Endothelial cell (in vitro differentiated cells): ENCODE measurements around the gene PTPRN2. TPM values are rescaled to one million over a fixed set of nuclear protein-coding genes. Genes with fewer than 3 reads are reported as not detected.

ENCODE experiments used
- DNase-seq: peaks from one replicate; pipeline ENCODE4 v3.0.0; 2021; ENCODE audit warnings: low spot score
- H3K27ac Mint-ChIP-seq: one replicate; pipeline ENCODE4 v1.8.0; 2021; ENCODE audit warnings: mixed read lengths, inconsistent platforms; ENCODE audit not compliant: unreplicated experiment
- H3K27me3 Mint-ChIP-seq: one replicate; pipeline ENCODE4 v1.8.0; 2021; ENCODE audit warnings: mild to moderate bottlenecking, moderate library complexity, mixed read lengths, inconsistent platforms; ENCODE audit not compliant: unreplicated experiment
- H3K36me3 Mint-ChIP-seq: one replicate; pipeline ENCODE4 v1.8.0; 2021; ENCODE audit warnings: mild to moderate bottlenecking, low read depth, mixed read lengths, inconsistent platforms; ENCODE audit not compliant: unreplicated experiment
- H3K4me1 Mint-ChIP-seq: one replicate; pipeline ENCODE4 v1.8.0; 2021; ENCODE audit warnings: mild to moderate bottlenecking, mixed read lengths, inconsistent platforms; ENCODE audit not compliant: unreplicated experiment
- H3K4me3 Mint-ChIP-seq: one replicate; pipeline ENCODE4 v1.8.0; 2021; ENCODE audit warnings: mild to moderate bottlenecking, mixed read lengths, inconsistent platforms; ENCODE audit not compliant: unreplicated experiment
- H3K9me3 Mint-ChIP-seq: one replicate; pipeline ENCODE4 v1.8.0; 2021; ENCODE audit warnings: mixed read lengths, inconsistent platforms; ENCODE audit not compliant: unreplicated experiment
- total RNA-seq: library from RNA; stranded (reverse); fragmentation: NEBNext Ultra II Directional; extraction: Animal tissue kit (Norgen Biotek cat#: 25700); gene quantifications from one replicate; pipeline ENCODE4 v1.2.1, GENCODE V29; 2021; ENCODE audit not compliant: unreplicated experiment
- TF ChIP-seq, protein P1 (sequence below): fragments of 200-600 bp; sonication (generic); IDR thresholded peaks from one replicate; pipeline ENCODE4 v1.5.0; 2021; ENCODE audit warnings: antibody characterized with exemption; ENCODE audit not compliant: unreplicated experiment

PTPRN2 gene
- total RNA-seq, 1 donor from 2014 or later, result 0.18 TPM

DNA sequence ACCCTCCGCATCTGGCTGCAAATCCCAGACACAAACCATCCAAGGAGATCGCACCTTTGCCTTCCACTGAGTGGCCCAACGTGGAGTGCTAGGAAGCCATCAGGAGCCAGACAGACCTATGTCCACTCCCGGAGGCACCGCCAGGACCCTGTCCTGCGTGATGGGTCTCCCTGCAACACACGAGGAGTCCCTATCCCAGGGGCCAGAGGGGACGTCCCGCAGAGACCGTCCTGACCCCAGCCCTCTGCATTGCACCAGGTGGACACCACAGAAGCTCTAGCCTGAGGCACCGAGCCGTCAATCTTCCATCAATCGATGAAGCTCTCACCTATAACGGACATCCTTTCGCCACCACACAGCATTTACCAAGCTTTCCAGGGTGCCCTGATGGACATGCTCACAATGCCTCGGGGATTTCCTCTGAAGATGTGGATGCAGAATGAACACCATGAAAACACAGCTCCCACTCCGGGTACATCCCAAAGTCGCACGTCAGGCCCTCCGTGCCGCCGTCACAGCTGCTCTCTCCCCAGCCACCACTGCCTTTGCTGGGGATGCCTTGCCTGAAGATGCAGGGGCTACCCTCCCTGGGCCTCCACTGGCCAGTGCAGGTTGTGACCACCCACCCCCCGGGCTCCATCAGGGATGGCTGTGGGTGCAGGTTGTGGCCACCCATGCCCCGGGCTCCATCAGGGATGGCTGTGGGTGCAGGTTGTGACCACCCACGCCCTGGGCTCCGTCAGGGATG, 54.1 kb downstream of the PTPRN2 start:
- peak overlapping the region; percentile 60 for H3K4me3 Mint-ChIP-seq
- H3K27ac Mint-ChIP-seq, result no peak overlapping the region
- H3K9me3 Mint-ChIP-seq, result peaks cover 40% of the 10 kb centered on the region
- H3K4me1 Mint-ChIP-seq, result no peaks in the 10 kb centered on the region
- peaks cover 9% of the 10 kb centered on the region for H3K27me3 Mint-ChIP-seq
- peaks cover 19% of the 10 kb centered on the region for H3K36me3 Mint-ChIP-seq
- DNase-seq, result no peak
- TF ChIP-seq, protein P1, sequence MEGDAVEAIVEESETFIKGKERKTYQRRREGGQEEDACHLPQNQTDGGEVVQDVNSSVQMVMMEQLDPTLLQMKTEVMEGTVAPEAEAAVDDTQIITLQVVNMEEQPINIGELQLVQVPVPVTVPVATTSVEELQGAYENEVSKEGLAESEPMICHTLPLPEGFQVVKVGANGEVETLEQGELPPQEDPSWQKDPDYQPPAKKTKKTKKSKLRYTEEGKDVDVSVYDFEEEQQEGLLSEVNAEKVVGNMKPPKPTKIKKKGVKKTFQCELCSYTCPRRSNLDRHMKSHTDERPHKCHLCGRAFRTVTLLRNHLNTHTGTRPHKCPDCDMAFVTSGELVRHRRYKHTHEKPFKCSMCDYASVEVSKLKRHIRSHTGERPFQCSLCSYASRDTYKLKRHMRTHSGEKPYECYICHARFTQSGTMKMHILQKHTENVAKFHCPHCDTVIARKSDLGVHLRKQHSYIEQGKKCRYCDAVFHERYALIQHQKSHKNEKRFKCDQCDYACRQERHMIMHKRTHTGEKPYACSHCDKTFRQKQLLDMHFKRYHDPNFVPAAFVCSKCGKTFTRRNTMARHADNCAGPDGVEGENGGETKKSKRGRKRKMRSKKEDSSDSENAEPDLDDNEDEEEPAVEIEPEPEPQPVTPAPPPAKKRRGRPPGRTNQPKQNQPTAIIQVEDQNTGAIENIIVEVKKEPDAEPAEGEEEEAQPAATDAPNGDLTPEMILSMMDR, result no peak

DNA sequence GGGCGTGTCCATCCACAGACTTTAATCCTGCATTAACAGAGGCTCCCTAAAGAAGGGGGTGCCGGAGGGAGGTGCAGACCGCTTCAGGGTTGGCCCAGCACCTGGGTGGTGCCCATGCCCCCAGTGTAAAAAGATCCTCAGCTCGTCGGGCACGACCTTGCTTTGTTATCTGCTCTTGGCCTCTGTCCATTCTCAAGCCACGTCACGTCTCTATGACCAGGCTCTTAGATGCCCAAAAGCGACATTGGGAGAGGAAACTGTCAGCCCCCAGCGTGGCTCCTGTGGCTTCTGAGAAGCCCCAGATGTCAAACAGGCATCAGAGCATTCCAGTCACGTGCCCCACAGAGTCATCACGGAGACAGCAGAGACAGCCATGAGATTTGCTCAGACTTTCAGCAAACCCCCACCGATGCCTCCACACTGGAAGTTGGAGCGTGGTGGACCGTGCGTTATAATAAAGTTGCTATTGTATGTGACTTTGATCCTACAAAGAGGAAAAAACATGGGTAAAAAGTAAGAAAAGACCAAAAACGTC, 55.5 kb downstream of the PTPRN2 start:
- H3K9me3 Mint-ChIP-seq, result peaks cover 40% of the 10 kb centered on the region
- H3K4me1 Mint-ChIP-seq, result no peaks in the 10 kb centered on the region
- TF ChIP-seq, protein P1, result no peak
- H3K36me3 Mint-ChIP-seq, result peaks cover 19% of the 10 kb centered on the region
- no peak overlapping the region for H3K27ac Mint-ChIP-seq
- no peak for DNase-seq
- peaks cover 8% of the 10 kb centered on the region for H3K27me3 Mint-ChIP-seq
- H3K4me3 Mint-ChIP-seq, result no peak overlapping the region

DNA sequence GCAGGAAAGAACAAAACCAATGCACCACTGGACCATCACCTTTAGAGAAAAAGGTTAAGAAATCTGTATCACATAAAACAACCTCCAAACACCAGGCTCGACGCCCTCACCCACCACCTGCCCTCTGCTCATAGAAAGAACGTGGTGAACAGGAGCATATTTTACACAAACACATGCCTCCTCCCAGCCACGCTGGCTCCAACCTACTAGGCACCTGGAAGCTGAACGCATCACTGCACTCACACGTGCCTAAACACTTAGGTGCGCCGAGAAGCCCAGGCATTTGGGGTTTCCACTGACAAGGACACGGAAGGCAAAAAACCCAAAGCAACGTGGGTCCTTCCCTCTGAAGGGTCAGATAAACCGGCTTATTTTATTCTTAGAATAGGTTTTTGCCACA, 56.0 kb downstream of the PTPRN2 start:
- Mint-ChIP-seq H3K4me1 (no peaks in the 10 kb centered on the region), H3K4me3 (peak overlapping the region; percentile 51), H3K36me3 (peaks cover 19% of the 10 kb centered on the region)

DNA sequence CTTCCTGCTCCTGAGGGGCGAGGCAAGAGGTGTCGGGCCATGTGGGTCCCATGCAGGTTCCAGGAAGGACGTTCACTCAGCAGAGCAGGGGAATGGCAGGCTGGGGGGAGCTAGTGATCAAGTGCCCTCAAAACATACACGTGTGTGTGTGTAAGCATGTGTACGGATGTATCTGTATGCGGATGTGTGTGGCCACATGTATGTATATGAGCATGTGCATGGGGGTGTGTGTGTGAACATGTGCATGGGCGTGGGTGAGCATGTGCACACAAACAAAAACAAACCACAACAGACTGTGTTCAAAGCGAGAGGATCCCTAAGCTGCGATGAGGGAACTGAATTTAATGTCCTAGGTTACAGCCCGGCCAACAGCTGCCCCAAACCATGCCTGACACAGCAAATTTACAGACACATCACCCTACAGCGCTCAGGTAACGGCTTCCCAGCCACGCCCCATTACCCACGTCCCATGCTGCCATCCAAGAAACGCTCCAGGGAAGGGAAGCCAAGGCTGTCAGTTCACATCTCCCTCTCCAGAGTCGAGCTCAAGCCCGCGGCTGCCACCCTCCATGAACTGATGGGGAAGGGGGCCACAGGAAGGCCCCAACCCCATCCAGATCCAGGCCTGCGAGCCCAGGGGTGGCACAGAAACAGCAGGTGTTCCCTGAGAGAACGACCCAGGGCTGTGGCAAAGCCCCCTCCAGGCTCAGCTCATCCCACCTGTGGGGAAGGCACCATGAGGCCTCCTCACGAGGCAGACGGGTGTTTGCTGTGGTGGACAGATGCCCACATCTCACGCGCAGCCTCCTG, 56.6 kb downstream of the PTPRN2 start:
- no peak overlapping the region for H3K4me3 Mint-ChIP-seq
- no peaks in the 10 kb centered on the region for H3K4me1 Mint-ChIP-seq
- peaks cover 9% of the 10 kb centered on the region for H3K27me3 Mint-ChIP-seq
- H3K36me3 Mint-ChIP-seq, result peaks cover 13% of the 10 kb centered on the region
- no peak for DNase-seq
- TF ChIP-seq, protein P1, result no peak
- no peak overlapping the region for H3K27ac Mint-ChIP-seq
- peaks cover 42% of the 10 kb centered on the region for H3K9me3 Mint-ChIP-seq

More for the DNA sequence above, 56.0 kb downstream of the PTPRN2 start:
- TF ChIP-seq, protein P1, result no peak
- DNase-seq, result no peak
- Mint-ChIP-seq H3K9me3 (peaks cover 42% of the 10 kb centered on the region), H3K27me3 (peaks cover 7% of the 10 kb centered on the region), H3K27ac (no peak overlapping the region)
